ENCODE measurements around the gene SDHAF2. TPM values are rescaled to one million over a fixed set of nuclear protein-coding genes. Genes with fewer than 3 reads are reported as not detected.
A peak's percentile ranks its signal among the peaks of the same experiment; 100 is the strongest.

SDHAF2 gene
- total and polyA plus RNA-seq, 2 of the 13 experiments (the other 11 are each of a cell fraction or from before 2014, with no cell fraction given), result 44.2 to 70.4 TPM

GRCh38 chr11:61429691-61430582 is at the start of gene SDHAF2, which contains the start of gene CPSF7 (continued):
- TF ChIP-seq SOX13 (IDR thresholded peaks at IDR 0.05) (no peak), SOX13 (CRISPR knock-in tag; conservative IDR thresholded peaks at IDR 0.05 in 1 of 2, IDR thresholded peaks at IDR 0.05 in 1 of 2) (no peak; a peak in 1 of 4 replicates), SNAI1 (CRISPR knock-in tag; IDR thresholded peaks at IDR 0.05; ENCODE audit: borderline replicate concordance) (peak; percentile 59; the same call in 1 of the 2 replicates), ZNF562 (CRISPR knock-in tag; IDR thresholded peaks at IDR 0.05; ENCODE audit: borderline replicate concordance) (no peak), GPBP1L1 (CRISPR knock-in tag; IDR thresholded peaks at IDR 0.05) (no peak), ZNF20 (CRISPR knock-in tag; IDR thresholded peaks at IDR 0.05) (peak; percentile 87), KLF9 (CRISPR knock-in tag; IDR thresholded peaks at IDR 0.05; ENCODE audit: low read depth) (no peak), ZBTB4 (CRISPR knock-in tag; IDR thresholded peaks at IDR 0.05; ENCODE audit: borderline replicate concordance) (no peak), THAP9 (CRISPR knock-in tag; IDR thresholded peaks at IDR 0.05; ENCODE audit: borderline replicate concordance) (peak; percentile 93; the same call in 1 of the 2 replicates), SRY (CRISPR knock-in tag; IDR thresholded peaks at IDR 0.05) (peak; percentile 85; the same call in 1 of the 2 replicates), KAT7 (CRISPR knock-in tag; IDR thresholded peaks at IDR 0.05; ENCODE audit: borderline replicate concordance) (peak; percentile 51; the same call in 1 of the 2 replicates), ZNF607 (CRISPR knock-in tag; IDR thresholded peaks at IDR 0.05; ENCODE audit: borderline replicate concordance) (peak; percentile 75; the same call in 1 of the 2 replicates), DMTF1 (CRISPR knock-in tag; IDR thresholded peaks at IDR 0.05) (no peak), DBP (CRISPR knock-in tag; IDR thresholded peaks at IDR 0.05; ENCODE audit: not compliant biosample characterization) (peak; percentile 75), ZNF891 (CRISPR knock-in tag; IDR thresholded peaks at IDR 0.05) (peak; percentile 89; the same call in 1 of the 2 replicates)
